PC-3 (cell line): ENCODE results near the gene ACOXL. TPM values are rescaled to one million over a fixed set of nuclear protein-coding genes. Genes with fewer than 3 reads are reported as not detected.

Source experiments
- ATAC-seq: fragments of 200-7000 bp; cut with Tn5 transposase; 2 replicates; pipeline ENCODE4 v1.9.1; 2020; ENCODE audit warnings: mild to moderate bottlenecking, moderate library complexity
- BruUV-seq: library from RNA; stranded (reverse); fragments of 400-500 nt; replicated peaks from 2 replicates; lab custom pipeline; 2021; lab: Mats Ljungman, UMichigan
- CTCF ChIA-PET: fragments of 300-600 bp; sonication (Branson Sonifier 250); formaldehyde crosslinking; loops from one replicate; lab custom pipeline; 2022; ENCODE audit warnings: antibody characterized with exemption; lab: Charles Lee
- POLR2A ChIA-PET: fragments of 300-600 bp; sonication (Branson Sonifier 250); formaldehyde crosslinking; loops from one replicate; lab custom pipeline; 2022; ENCODE audit warnings: antibody characterized with exemption; ENCODE audit not compliant: unreplicated experiment; lab: Charles Lee
- DNase-seq: peaks from one replicate; pipeline ENCODE4 v3.0.0-alpha.2; 2015
- H2AFZ ChIP-seq: fragments of 300-600 bp; sonication (generic); 2 replicates; pipeline ENCODE4 v1.6.0; 2016; ENCODE audit warnings: antibody characterized with exemption, low read length
- H3F3A ChIP-seq: fragments of 300-600 bp; sonication (generic); one replicate; pipeline ENCODE4 v1.6.0; 2017; ENCODE audit warnings: antibody characterized with exemption, low read length, control low read depth, mild to moderate bottlenecking; ENCODE audit not compliant: unreplicated experiment
- H3K27ac ChIP-seq: fragments of 300-600 bp; sonication (generic); 2 replicates; pipeline ENCODE4 v1.5.1; 2016; ENCODE audit warnings: mild to moderate bottlenecking, low read length
- H3K27me3 ChIP-seq: fragments of 300-600 bp; sonication (generic); 2 replicates; pipeline ENCODE4 v1.6.1; 2016; ENCODE audit warnings: low read length, mixed read lengths
- H3K36me3 ChIP-seq: fragments of 300-600 bp; sonication (generic); 2 replicates; pipeline ENCODE4 v1.6.1; 2016; ENCODE audit warnings: low read depth, mixed run types, low read length, mixed read lengths
- H3K4me1 ChIP-seq: fragments of 300-600 bp; sonication (generic); 2 replicates; pipeline ENCODE4 v1.5.1; 2016; ENCODE audit warnings: low read length; ENCODE audit not compliant: insufficient read depth
- H3K4me2 ChIP-seq: fragments of 300-600 bp; sonication (generic); 2 replicates; pipeline ENCODE4 v1.6.0; 2016; ENCODE audit warnings: low read length
- H3K4me3 ChIP-seq: fragments of 300-600 bp; sonication (generic); 2 replicates; pipeline ENCODE4 v1.5.1; 2016; ENCODE audit warnings: mild to moderate bottlenecking, low read length, mixed read lengths
- H3K79me2 ChIP-seq: fragments of 300-600 bp; sonication (generic); 2 replicates; pipeline ENCODE4 v1.6.1; 2017; ENCODE audit warnings: low read length, mixed read lengths
- H3K9ac ChIP-seq: fragments of 300-600 bp; sonication (generic); 2 replicates; pipeline ENCODE4 v1.6.0; 2016; ENCODE audit warnings: mild to moderate bottlenecking, low read length
- H3K9me2 ChIP-seq: fragments of 300-600 bp; sonication (generic); replicated peaks from 2 replicates; pipeline ENCODE4 v1.6.1; 2016; ENCODE audit warnings: mixed run types, low read length, mixed read lengths
- H3K9me3 ChIP-seq: fragments of 300-600 bp; sonication (generic); 2 replicates; pipeline ENCODE4 v1.6.1; 2016; ENCODE audit warnings: low read length, mixed read lengths
- H4K20me1 ChIP-seq: fragments of 300-600 bp; sonication (generic); 2 replicates; pipeline ENCODE4 v1.6.1; 2016; ENCODE audit warnings: low read length, mixed read lengths
- CTCF ChIP-seq: fragments of 300-600 bp; sonication (generic); conservative IDR thresholded peaks from 2 replicates; pipeline ENCODE4 v1.5.1; 2017; ENCODE audit warnings: antibody characterized with exemption, low read depth, mild to moderate bottlenecking, low read length
- EZH2 ChIP-seq: fragments of 300-600 bp; sonication (generic); IDR thresholded peaks from one replicate; pipeline ENCODE4 v1.6.1; 2017; ENCODE audit warnings: antibody characterized with exemption, mild to moderate bottlenecking, low read length; ENCODE audit not compliant: unreplicated experiment
- EZH2phosphoT487 ChIP-seq: fragments of 300-600 bp; sonication (generic); IDR thresholded peaks from 2 replicates; pipeline ENCODE4 v1.6.1; 2018; ENCODE audit warnings: mild to moderate bottlenecking, antibody characterized with exemption, low read length, borderline replicate concordance
- intact Hi-C: fragments of 100-400 bp; cut with micrococcal nuclease; formaldehyde crosslinking; loops from 2 replicates; pipeline ENCODE4 v1.9.0; 2023
- total RNA-seq: library from RNA; depleted of rRNA; stranded (reverse); fragments of >200 nt; gene quantifications from 2 replicates; pipeline ENCODE4 v1.2.3, GENCODE V29; 2014

Gene ACOXL
- total RNA-seq, 1 experiment from 2014 or later: 16.3 TPM

GRCh38 chr2:110970201-110970600 lies 237.8 kb downstream of the ACOXL start:
- Histone ChIP-seq H3K4me3 (no peak overlapping the region), H3K27me3 (no peaks in the 10 kb centered on the region), H2AFZ (no peak overlapping the region), H3K9me2 (no peaks in the 10 kb centered on the region), H3K4me1 (no peaks in the 10 kb centered on the region), H4K20me1 (no peaks in the 10 kb centered on the region), H3K36me3 (no peaks in the 10 kb centered on the region), H3K79me2 (no peaks in the 10 kb centered on the region), H3K4me2 (no peak overlapping the region), H3K27ac (no peak overlapping the region), H3F3A (no peaks in the 10 kb centered on the region), H3K9me3 (no peaks in the 10 kb centered on the region), H3K9ac (no peak overlapping the region)
- intact Hi-C loops: no loop called here
- DNase-seq: no peak
- BruUV-seq: no TSS peak
- ChIA-PET CTCF (no interaction called here), POLR2A (no interaction called here)
- TF ChIP-seq EZH2 (no peak), CTCF (no peak), EZH2phosphoT487 (no peak)
- no peak for ATAC-seq

DNA sequence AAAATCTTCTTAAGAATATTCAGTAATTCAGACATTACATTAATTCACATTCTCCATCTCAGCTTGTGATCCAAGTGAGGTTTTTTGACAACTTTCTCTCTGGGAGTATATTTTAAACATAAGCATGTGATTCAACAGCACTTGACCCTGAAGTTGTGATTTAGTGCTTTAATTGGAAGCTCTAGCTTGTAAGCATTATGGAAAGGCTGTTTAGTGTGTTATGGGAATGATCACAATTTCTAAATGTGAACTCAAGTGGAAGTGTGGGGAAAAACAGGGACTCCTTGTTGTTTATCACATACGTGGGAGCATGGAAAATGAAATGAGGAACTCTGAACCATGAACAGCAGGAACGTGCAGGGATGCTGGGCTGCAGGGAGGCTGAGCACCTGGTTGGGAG lies 239.4 kb downstream of the ACOXL start:
- H3K9me2 ChIP-seq: no peaks in the 10 kb centered on the region
- no peaks in the 10 kb centered on the region for H3K4me1 ChIP-seq
- no TSS peak for BruUV-seq
- no peaks in the 10 kb centered on the region for H3K79me2 ChIP-seq
- CTCF ChIA-PET: no interaction called here
- no peaks in the 10 kb centered on the region for H3K36me3 ChIP-seq
- H3K27me3 ChIP-seq: no peaks in the 10 kb centered on the region
- no peak overlapping the region for H3K4me2 ChIP-seq
- intact Hi-C loops: no loop called here
- no peak overlapping the region for H3K4me3 ChIP-seq
- no peak overlapping the region for H3K9ac ChIP-seq
- H3K27ac ChIP-seq: no peak overlapping the region
- H4K20me1 ChIP-seq: no peaks in the 10 kb centered on the region
- TF ChIP-seq EZH2 (no peak), CTCF (no peak)
- POLR2A ChIA-PET: no interaction called here
- ATAC-seq (no peak), DNase-seq (no peak)
- no peak overlapping the region for H2AFZ ChIP-seq
- no peaks in the 10 kb centered on the region for H3K9me3 ChIP-seq
- no peaks in the 10 kb centered on the region for H3F3A ChIP-seq

- POLR2A ChIA-PET: no interaction called here
- CTCF ChIA-PET: no interaction called here
- no peaks in the 10 kb centered on the region for H3K9me3 ChIP-seq
- H3K9ac ChIP-seq: no peak overlapping the region
- no peak for TF ChIP-seq EZH2phosphoT487
- no peak for TF ChIP-seq CTCF
- TF ChIP-seq EZH2: no peak
- no peak overlapping the region for H3K4me2 ChIP-seq
- BruUV-seq: no TSS peak
- H3K36me3 ChIP-seq: no peaks in the 10 kb centered on the region
- ATAC-seq (no peak), DNase-seq (no peak)
- intact Hi-C loops: no loop called here
- H3F3A ChIP-seq: no peaks in the 10 kb centered on the region
- H3K4me3 ChIP-seq: no peak overlapping the region
- H3K9me2 ChIP-seq: no peaks in the 10 kb centered on the region
- H3K27ac ChIP-seq: no peak overlapping the region
- no peaks in the 10 kb centered on the region for H3K79me2 ChIP-seq
- H2AFZ ChIP-seq: no peak overlapping the region
- no peaks in the 10 kb centered on the region for H3K27me3 ChIP-seq
- no peaks in the 10 kb centered on the region for H3K4me1 ChIP-seq
- no peaks in the 10 kb centered on the region for H4K20me1 ChIP-seq
Observed at GRCh38 chr2:110973262-110973661, 240.9 kb downstream of the ACOXL start.
